NCI-H526 treated with DMSO at 0.1 percent for 48 hours (cell line): ENCODE results near the gene AGO3.
A peak's percentile ranks its signal among the peaks of the same experiment; 100 is the strongest.
"Not testable (repeated sequence)": the region's sequence is repeated elsewhere in the genome, so short reads cannot be mapped to it uniquely, and the experiment has no call there.

Experiments
- DNase-seq: peaks from one replicate; lab custom pipeline; 2025; lab: John Stamatoyannopoulos, UW

AGO3 gene

GRCh38 chr1:36008546-36009197 is 77.8 kb downstream of the AGO3 start:
- no peak for DNase-seq

GRCh38 chr1:36014722-36015220 is 83.9 kb downstream of the AGO3 start:
- DNase-seq: no peak

GRCh38 chr1:36016686-36017085 is 85.8 kb downstream of the AGO3 start:
- no peak for DNase-seq

GRCh38 chr1:36023098-36023769 is 92.3 kb downstream of the AGO3 start:
- no peak for DNase-seq

GRCh38 chr1:36024024-36024423 is 93.1 kb downstream of the AGO3 start:
- DNase-seq: not testable (repeated sequence)

GRCh38 chr1:36024847-36025246 is 93.9 kb downstream of the AGO3 start:
- DNase-seq: no peak

GRCh38 chr1:36027766-36028165 is 96.9 kb downstream of the AGO3 start:
- no peak for DNase-seq

- no peak for DNase-seq
Observed at GRCh38 chr1:36031441-36031840, 100.5 kb downstream of the AGO3 start.

GRCh38 chr1:36034692-36035091 is 103.8 kb downstream of the AGO3 start:
- no peak for DNase-seq

GRCh38 chr1:36035154-36035553 is 104.2 kb downstream of the AGO3 start:
- DNase-seq: no peak

GRCh38 chr1:36040238-36040637 is 109.3 kb downstream of the AGO3 start:
- DNase-seq: no peak

- DNase-seq: no peak
Observed at GRCh38 chr1:36051821-36052220, 120.9 kb downstream of the AGO3 start.

GRCh38 chr1:36053978-36054377 is 123.1 kb downstream of the AGO3 start:
- DNase-seq: no peak

- DNase-seq: no peak
Observed at GRCh38 chr1:36055706-36056105, 124.8 kb downstream of the AGO3 start.

- DNase-seq: no peak
Observed at GRCh38 chr1:36062315-36062714, 131.4 kb downstream of the AGO3 start.

GRCh38 chr1:36067871-36068270 is 137.0 kb downstream of the AGO3 start:
- no peak for DNase-seq

GRCh38 chr1:36068866-36069265 is 138.0 kb downstream of the AGO3 start:
- no peak for DNase-seq

GRCh38 chr1:36070349-36070748 is 139.4 kb downstream of the AGO3 start:
- DNase-seq: peak; percentile 43

GRCh38 chr1:36076979-36077573 is 146.2 kb downstream of the AGO3 start:
- no peak for DNase-seq

GRCh38 chr1:36080236-36080635 is 149.3 kb downstream of the AGO3 start:
- DNase-seq: no peak

- no peak for DNase-seq
Observed at GRCh38 chr1:36080801-36081200, 149.9 kb downstream of the AGO3 start.

- DNase-seq: no peak
Observed at GRCh38 chr1:36081926-36082485, 151.1 kb downstream of the AGO3 start.

- DNase-seq: no peak
Observed at GRCh38 chr1:36083219-36083618, 152.3 kb downstream of the AGO3 start.
